HepG2 (cell line): ENCODE measurements around the gene SUPT6H. TPM values are rescaled to one million over a fixed set of nuclear protein-coding genes. Genes with fewer than 3 reads are reported as not detected.

Experiments
- MXI1 ChIP-seq: IDR thresholded peaks from 3 replicates; pipeline ENCODE4 v1.6.1; 2012; ENCODE audit warnings: low read depth, low read length, inconsistent platforms, borderline replicate concordance
- NR2F6 ChIP-seq, 2 experiments: IDR thresholded peaks; 2 replicates each; pipeline ENCODE4 v1.6.1; 2016; ENCODE audit warnings: antibody characterized with exemption in 1 of 2, mild to moderate bottlenecking in 1 of 2
- SALL2 ChIP-seq: sonication (generic); formaldehyde crosslinking; IDR thresholded peaks from 2 replicates; pipeline ENCODE4 v1.8.1; 2023; ENCODE audit warnings: mild to moderate bottlenecking, missing genetic modification reagents, inconsistent platforms
- SOX13 ChIP-seq, 3 experiments: fragments of 450-650 bp in 1 of 3; sonication (generic) in 1 of 3; formaldehyde crosslinking in 1 of 3; IDR thresholded peaks in 2 of 3; conservative IDR thresholded peaks in 1 of 3; 2 replicates each; pipeline versions ENCODE4 v1.5.0 to v1.6.1; 2016 to 2020; ENCODE audit warnings: antibody characterized with exemption in 1 of 3, mild to moderate bottlenecking in 1 of 3, missing compliant biosample characterization in 1 of 3, missing genetic modification reagents in 1 of 3, moderate library complexity in 1 of 3
- SOX6 ChIP-seq, 2 experiments: fragments of 450-650 bp in 1 of 2; sonication (generic) in 1 of 2; formaldehyde crosslinking in 1 of 2; IDR thresholded peaks; 2 replicates each; pipeline versions ENCODE4 v1.4.0 to v1.6.1; 2017 to 2020; ENCODE audit warnings: antibody characterized with exemption in 1 of 2, mild to moderate bottlenecking in 1 of 2, missing genetic modification reagents in 1 of 2
- ZNF354B ChIP-seq: sonication (generic); formaldehyde crosslinking; IDR thresholded peaks from 2 replicates; pipeline ENCODE4 v1.8.0; 2022; ENCODE audit warnings: mild to moderate bottlenecking, missing genetic modification reagents
- ZNF407 ChIP-seq: sonication (generic); formaldehyde crosslinking; IDR thresholded peaks from one replicate; pipeline ENCODE4 v1.5.1; 2020; ENCODE audit warnings: mild to moderate bottlenecking, missing genetic modification reagents; ENCODE audit errors: not compliant biosample characterization
- ZNF460 ChIP-seq: sonication (generic); formaldehyde crosslinking; IDR thresholded peaks from 2 replicates; pipeline ENCODE4 v1.5.1; 2020; ENCODE audit warnings: missing genetic modification reagents, mild to moderate bottlenecking, borderline replicate concordance
- ZNF580 ChIP-seq: IDR thresholded peaks from 2 replicates; pipeline ENCODE4 v1.6.1; 2016; ENCODE audit warnings: low read depth, borderline replicate concordance
- ZNF644 ChIP-seq: IDR thresholded peaks from 2 replicates; pipeline ENCODE4 v1.6.1; 2016; ENCODE audit warnings: low read depth
- ZNF777 ChIP-seq: sonication (generic); formaldehyde crosslinking; IDR thresholded peaks from 2 replicates; pipeline ENCODE4 v1.4.0; 2020; ENCODE audit warnings: missing genetic modification reagents
- ZSCAN20 ChIP-seq: sonication (generic); formaldehyde crosslinking; IDR thresholded peaks from 2 replicates; pipeline ENCODE4 v1.4.0; 2020; ENCODE audit warnings: missing genetic modification reagents, mild to moderate bottlenecking, borderline replicate concordance
- polyA plus RNA-seq, 8 experiments: library from polyadenylated mRNA; depleted of rRNA in 3 of 8; stranded (reverse) in 7 of 8; unstranded in 1 of 8; fragments of >200 nt; fragmentation: Illumina TruSeq in 4 of 8; extraction: Trizol in 4 of 8; gene quantifications; 2 replicates each; pipeline versions ENCODE4 v1.2.1 to v1.2.3, GENCODE V29; 2011 to 2016; ENCODE audit warnings: low read depth in 4 of 8, missing spikeins in 1 of 8, mixed read lengths in 1 of 8; ENCODE audit not compliant: insufficient read depth in 1 of 8
- total RNA-seq, 5 experiments: library from RNA; depleted of rRNA; stranded (reverse); fragments of >200 nt; fragmentation: Illumina TruSeq; extraction: Trizol; gene quantifications; 2 replicates each; pipeline ENCODE4 v1.2.3, GENCODE V29; 2016; ENCODE audit warnings: low read depth in 1 of 5
- TF ChIP-seq, protein P1 (sequence below): sonication (generic); formaldehyde crosslinking; IDR thresholded peaks from 2 replicates; pipeline ENCODE4 v1.4.0; 2020; ENCODE audit warnings: missing genetic modification reagents

The SUPT6H gene
- total and polyA plus RNA-seq, 2 of the 13 experiments (the other 11 are each of a cell fraction or from before 2014, with no cell fraction given), result 32.7 to 39.9 TPM

- TF ChIP-seq, protein P1, sequence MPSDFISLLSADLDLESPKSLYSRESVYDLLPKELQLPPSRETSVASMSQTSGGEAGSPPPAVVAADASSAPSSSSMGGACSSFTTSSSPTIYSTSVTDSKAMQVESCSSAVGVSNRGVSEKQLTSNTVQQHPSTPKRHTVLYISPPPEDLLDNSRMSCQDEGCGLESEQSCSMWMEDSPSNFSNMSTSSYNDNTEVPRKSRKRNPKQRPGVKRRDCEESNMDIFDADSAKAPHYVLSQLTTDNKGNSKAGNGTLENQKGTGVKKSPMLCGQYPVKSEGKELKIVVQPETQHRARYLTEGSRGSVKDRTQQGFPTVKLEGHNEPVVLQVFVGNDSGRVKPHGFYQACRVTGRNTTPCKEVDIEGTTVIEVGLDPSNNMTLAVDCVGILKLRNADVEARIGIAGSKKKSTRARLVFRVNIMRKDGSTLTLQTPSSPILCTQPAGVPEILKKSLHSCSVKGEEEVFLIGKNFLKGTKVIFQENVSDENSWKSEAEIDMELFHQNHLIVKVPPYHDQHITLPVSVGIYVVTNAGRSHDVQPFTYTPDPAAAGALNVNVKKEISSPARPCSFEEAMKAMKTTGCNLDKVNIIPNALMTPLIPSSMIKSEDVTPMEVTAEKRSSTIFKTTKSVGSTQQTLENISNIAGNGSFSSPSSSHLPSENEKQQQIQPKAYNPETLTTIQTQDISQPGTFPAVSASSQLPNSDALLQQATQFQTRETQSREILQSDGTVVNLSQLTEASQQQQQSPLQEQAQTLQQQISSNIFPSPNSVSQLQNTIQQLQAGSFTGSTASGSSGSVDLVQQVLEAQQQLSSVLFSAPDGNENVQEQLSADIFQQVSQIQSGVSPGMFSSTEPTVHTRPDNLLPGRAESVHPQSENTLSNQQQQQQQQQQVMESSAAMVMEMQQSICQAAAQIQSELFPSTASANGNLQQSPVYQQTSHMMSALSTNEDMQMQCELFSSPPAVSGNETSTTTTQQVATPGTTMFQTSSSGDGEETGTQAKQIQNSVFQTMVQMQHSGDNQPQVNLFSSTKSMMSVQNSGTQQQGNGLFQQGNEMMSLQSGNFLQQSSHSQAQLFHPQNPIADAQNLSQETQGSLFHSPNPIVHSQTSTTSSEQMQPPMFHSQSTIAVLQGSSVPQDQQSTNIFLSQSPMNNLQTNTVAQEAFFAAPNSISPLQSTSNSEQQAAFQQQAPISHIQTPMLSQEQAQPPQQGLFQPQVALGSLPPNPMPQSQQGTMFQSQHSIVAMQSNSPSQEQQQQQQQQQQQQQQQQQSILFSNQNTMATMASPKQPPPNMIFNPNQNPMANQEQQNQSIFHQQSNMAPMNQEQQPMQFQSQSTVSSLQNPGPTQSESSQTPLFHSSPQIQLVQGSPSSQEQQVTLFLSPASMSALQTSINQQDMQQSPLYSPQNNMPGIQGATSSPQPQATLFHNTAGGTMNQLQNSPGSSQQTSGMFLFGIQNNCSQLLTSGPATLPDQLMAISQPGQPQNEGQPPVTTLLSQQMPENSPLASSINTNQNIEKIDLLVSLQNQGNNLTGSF (CRISPR knock-in tag), result no peak; the same call in 1 of the 2 replicates
- TF ChIP-seq SOX13 (IDR thresholded peaks at IDR 0.05), result 0 out of 2 replicates have a peak, but pooled peaks have one; percentile 16
- TF ChIP-seq SOX13 (CRISPR knock-in tag; conservative IDR thresholded peaks at IDR 0.05 in 1 of 2, IDR thresholded peaks at IDR 0.05 in 1 of 2), result no peak
- no peak for TF ChIP-seq NR2F6 (IDR thresholded peaks at IDR 0.05)
- TF ChIP-seq NR2F6 (CRISPR knock-in tag; IDR thresholded peaks at IDR 0.05), result no peak
- no peak for TF ChIP-seq ZNF580 (CRISPR knock-in tag)
- peak; percentile 59; the same call in 1 of the 3 replicates for TF ChIP-seq MXI1
- no peak for TF ChIP-seq ZNF354B (CRISPR knock-in tag)
- TF ChIP-seq ZNF460 (CRISPR knock-in tag), result no peak
- no peak for TF ChIP-seq SALL2
- no peak for TF ChIP-seq ZNF644
- TF ChIP-seq ZSCAN20 (CRISPR knock-in tag), result peak; percentile 65; the same call in 1 of the 2 replicates
- TF ChIP-seq SOX6 (IDR thresholded peaks at IDR 0.05), result no peak
- TF ChIP-seq SOX6 (CRISPR knock-in tag; IDR thresholded peaks at IDR 0.05), result no peak; the same call in 1 of the 2 replicates
- TF ChIP-seq ZNF777, result peak; percentile 39; the same call in 1 of the 2 replicates
- TF ChIP-seq ZNF407 (CRISPR knock-in tag), result peak; percentile 68
Observed at GRCh38 chr17:28743243-28744103, 81.5 kb downstream of the SUPT6H start, which contains the start of gene TRAF4 (continued).
